ENCODE measurements around the gene EPN2. TPM values are rescaled to one million over a fixed set of nuclear protein-coding genes. Genes with fewer than 3 reads are reported as not detected.

Gene EPN2
- total RNA-seq, 1 experiment from 2014 or later: 57.8 TPM

GRCh38 chr17:19369107-19369778 lies 132.1 kb downstream of the EPN2 start:
- no peak overlapping the region for H3K18ac ChIP-seq (ENCODE audit: insufficient read length, low read depth, low read length)
- H4K8ac ChIP-seq (replicated peaks; ENCODE audit: insufficient read length, low read depth, low read length): no peak overlapping the region
- H2BK20ac ChIP-seq (ENCODE audit: low read depth, low read length, poor library complexity, severe bottlenecking): no peak overlapping the region
- H3K79me2 ChIP-seq (ENCODE audit: insufficient read depth, low read length): no peaks in the 10 kb centered on the region
- no peaks in the 10 kb centered on the region for H3K9me3 ChIP-seq (ENCODE audit: control insufficient read depth, low read depth, low read length)
- no peak for DNase-seq
- no peaks in the 10 kb centered on the region for H3K23me2 ChIP-seq (ENCODE audit: insufficient read length, low read depth, low read length, poor library complexity, severe bottlenecking)
- H4K91ac ChIP-seq (ENCODE audit: insufficient read length, low read depth, low read length): no peak overlapping the region
- no peak overlapping the region for H3K27ac ChIP-seq (ENCODE audit: insufficient read length, low read depth, low read length)
- no peak overlapping the region for H2AFZ ChIP-seq (ENCODE audit: low read length)
- no peaks in the 10 kb centered on the region; a peak in 1 of 5 replicates for H3K9me3 Mint-ChIP-seq
- H3K79me1 ChIP-seq (ENCODE audit: insufficient read depth, low read depth, low read length, poor library complexity, severe bottlenecking): no peaks in the 10 kb centered on the region
- no peak overlapping the region for H3K23ac ChIP-seq (ENCODE audit: insufficient read length, low read depth, low read length)
- H4K20me1 ChIP-seq (ENCODE audit: control insufficient read depth, insufficient read depth, insufficient read length): no peaks in the 10 kb centered on the region
- no peaks in the 10 kb centered on the region for H3K27me3 ChIP-seq (ENCODE audit: insufficient read depth, low read length)
- no CpG with 5 or more reads among the region's 16 CpGs for WGBS (ENCODE audit: extremely low coverage, insufficient read length, low lambda C conversion rate)
- H2BK120ac ChIP-seq (ENCODE audit: low read depth, low read length, poor library complexity, severe bottlenecking): no peak overlapping the region
- H4K5ac ChIP-seq (ENCODE audit: insufficient read length, low read depth, low read length): no peak overlapping the region
- H2AK5ac ChIP-seq (ENCODE audit: insufficient read length, low read length): no peak overlapping the region
- peaks cover 0 to 6% (median 5%) of the 10 kb centered on the region in 3 experiments; a peak in 3 of 7 replicates for H3K36me3 Mint-ChIP-seq (ENCODE audit: insufficient read depth in 1 of 3, low read depth in 3 of 3)
- peaks cover 4 to 24% of the 10 kb centered on the region in 2 experiments for H3K4me1 Mint-ChIP-seq
- no peak overlapping the region for H3K14ac ChIP-seq (ENCODE audit: insufficient read depth, low read length)
- H3K4me2 ChIP-seq (ENCODE audit: insufficient read depth, insufficient read length, low read length): no peak overlapping the region
- H2BK15ac ChIP-seq (ENCODE audit: low read depth, low read length): no peak overlapping the region
- no peak overlapping the region; a peak in 1 of 7 replicates for H3K27ac Mint-ChIP-seq
- H3K4me1 ChIP-seq (ENCODE audit: insufficient read depth, low read length): peaks cover 2% of the 10 kb centered on the region; the same call in 1 of the 2 replicates
- H2BK5ac ChIP-seq (ENCODE audit: insufficient read length, low read length): no peak overlapping the region
- no peak overlapping the region for H3K4ac ChIP-seq (ENCODE audit: low read depth, low read length)
- no peak for TF ChIP-seq CTCF (conservative IDR thresholded peaks at IDR 0.05)
- H3K9ac ChIP-seq (ENCODE audit: extremely low read depth, insufficient read length, low read length): no peak overlapping the region
- no peaks in the 10 kb centered on the region for H3K27me3 Mint-ChIP-seq (ENCODE audit: low read depth)
- no peak overlapping the region for H2BK12ac ChIP-seq (ENCODE audit: insufficient read length, low read depth, low read length)
- no peak overlapping the region for H3T11ph ChIP-seq (ENCODE audit: low read length)
- no peak overlapping the region for H3K4me3 Mint-ChIP-seq
- H3K56ac ChIP-seq (ENCODE audit: insufficient read length, low read depth, low read length): no peak overlapping the region

Measured in H9 (cell line).